ENCODE data around the gene ADAMTS6.
"Not testable (repeated sequence)": the region's sequence is repeated elsewhere in the genome, so short reads cannot be mapped to it uniquely, and the experiment has no call there.

ADAMTS6 gene

GRCh38 chr5:65244031-65244430 lies 237.7 kb downstream of the ADAMTS6 start:
- H3K27ac ChIP-seq = no peak overlapping the region
- no peak overlapping the region for H3K4me3 ChIP-seq

- H3K27ac ChIP-seq = no peak overlapping the region
- H3K4me3 ChIP-seq = no peak overlapping the region
Observed at GRCh38 chr5:65243161-65243560, 238.6 kb downstream of the ADAMTS6 start.

- Histone ChIP-seq H3K27ac (no peak overlapping the region), H3K4me3 (no peak overlapping the region)
Observed at GRCh38 chr5:65229841-65230240, 251.9 kb downstream of the ADAMTS6 start.

GRCh38 chr5:65213921-65214525 lies 267.7 kb downstream of the ADAMTS6 start:
- Histone ChIP-seq H3K4me3 (no peak overlapping the region), H3K27ac (no peak overlapping the region)

GRCh38 chr5:65209341-65209740 lies 272.4 kb downstream of the ADAMTS6 start:
- H3K27ac ChIP-seq = peak overlapping the region in 2 of 21 experiments; percentile 26 to 50
- no peak overlapping the region for H3K4me3 ChIP-seq

- no peak overlapping the region for H3K27ac ChIP-seq
- no peak overlapping the region for H3K4me3 ChIP-seq
Observed at GRCh38 chr5:65204966-65205365, 276.8 kb downstream of the ADAMTS6 start.

- Histone ChIP-seq H3K4me3 (no peak overlapping the region), H3K27ac (no peak overlapping the region)
Observed at GRCh38 chr5:65203746-65204145, 278.0 kb downstream of the ADAMTS6 start.

GRCh38 chr5:65199993-65200675 lies 281.6 kb downstream of the ADAMTS6 start:
- Histone ChIP-seq H3K4me3 (no peak overlapping the region), H3K27ac (peak overlapping the region in 4 of 21 experiments; percentile 32 to 54 (median 42))

GRCh38 chr5:65198456-65199120 lies 283.1 kb downstream of the ADAMTS6 start:
- H3K27ac ChIP-seq = peak overlapping the region in 5 of 21 experiments; percentile 32 to 68 (median 50)

GRCh38 chr5:65197531-65198455 lies 283.9 kb downstream of the ADAMTS6 start:
- Histone ChIP-seq H3K27ac (peak overlapping the region in 4 of 21 experiments; percentile 21 to 68 (median 50)), H3K4me3 (no peak overlapping the region)

More at GRCh38 chr5:65198456-65199120, 283.1 kb downstream of the ADAMTS6 start:
- no peak overlapping the region for H3K4me3 ChIP-seq

GRCh38 chr5:65194871-65195270 lies 286.8 kb downstream of the ADAMTS6 start:
- H3K27ac ChIP-seq = no peak overlapping the region
- no peak overlapping the region for H3K4me3 ChIP-seq

GRCh38 chr5:65192331-65192730 lies 289.4 kb downstream of the ADAMTS6 start:
- Histone ChIP-seq H3K27ac (no peak overlapping the region), H3K4me3 (no peak overlapping the region)

GRCh38 chr5:65191554-65192135 lies 290.1 kb downstream of the ADAMTS6 start:
- Histone ChIP-seq H3K27ac (peak overlapping the region in 2 of 21 experiments; percentile 18 to 22), H3K4me3 (no peak overlapping the region)

- Histone ChIP-seq H3K27ac (peak overlapping the region in 3 of 21 experiments; percentile 17 to 22 (median 18)), H3K4me3 (no peak overlapping the region)
Observed at GRCh38 chr5:65190328-65191053, 291.2 kb downstream of the ADAMTS6 start.

- Histone ChIP-seq H3K27ac (no peak overlapping the region), H3K4me3 (no peak overlapping the region)
Observed at GRCh38 chr5:65186646-65187227, 295.0 kb downstream of the ADAMTS6 start.

GRCh38 chr5:65185468-65185867 lies 296.3 kb downstream of the ADAMTS6 start:
- no peak overlapping the region for H3K4me3 ChIP-seq
- no peak overlapping the region for H3K27ac ChIP-seq

- Histone ChIP-seq H3K4me3 (no peak overlapping the region), H3K27ac (no peak overlapping the region)
Observed at GRCh38 chr5:65184780-65185179, 296.9 kb downstream of the ADAMTS6 start.

GRCh38 chr5:65174231-65174630 lies 307.5 kb downstream of the ADAMTS6 start:
- not testable (repeated sequence) for H3K27ac ChIP-seq, H3K4me3 ChIP-seq

Measured in skin epidermis (tissue), 12 donors.